AG04449 (cell line): Measurements from ENCODE around the gene SERPINB11.

Experiments used
- CTCF ChIA-PET: fragments of 350-600 bp; formaldehyde crosslinking; extraction: SDS; loops from one replicate; lab custom pipeline; 2021; ENCODE audit warnings: antibody characterized with exemption; lab: Yijun Ruan, JAX
- POLR2A ChIA-PET: fragments of 400-600, 350-600 bp; formaldehyde crosslinking; extraction: SDS; loops from one replicate; lab custom pipeline; 2020; ENCODE audit warnings: antibody characterized with exemption, inconsistent platforms; lab: Yijun Ruan, JAX
- DNase-seq: peaks from one replicate; pipeline ENCODE4 v3.0.0-alpha.2; 2010; ENCODE audit warnings: low read depth, low spot score
- H3K4me3 ChIP-seq: 2 replicates; pipeline ENCODE4 v1.5.1; 2011; ENCODE audit warnings: low read depth, mild to moderate bottlenecking, control low read depth, low read length
- TF ChIP-seq, protein P1 (sequence below): IDR thresholded peaks from one replicate; pipeline ENCODE4 v1.5.1; 2011; ENCODE audit warnings: mild to moderate bottlenecking, moderate library complexity, low read length, control low read depth, inconsistent platforms; ENCODE audit not compliant: insufficient read depth; ENCODE audit errors: missing control alignments

Gene SERPINB11

GRCh38 chr18:63707816-63708215, 5.1 kb downstream of the SERPINB11 start:
- TF ChIP-seq, protein P1, sequence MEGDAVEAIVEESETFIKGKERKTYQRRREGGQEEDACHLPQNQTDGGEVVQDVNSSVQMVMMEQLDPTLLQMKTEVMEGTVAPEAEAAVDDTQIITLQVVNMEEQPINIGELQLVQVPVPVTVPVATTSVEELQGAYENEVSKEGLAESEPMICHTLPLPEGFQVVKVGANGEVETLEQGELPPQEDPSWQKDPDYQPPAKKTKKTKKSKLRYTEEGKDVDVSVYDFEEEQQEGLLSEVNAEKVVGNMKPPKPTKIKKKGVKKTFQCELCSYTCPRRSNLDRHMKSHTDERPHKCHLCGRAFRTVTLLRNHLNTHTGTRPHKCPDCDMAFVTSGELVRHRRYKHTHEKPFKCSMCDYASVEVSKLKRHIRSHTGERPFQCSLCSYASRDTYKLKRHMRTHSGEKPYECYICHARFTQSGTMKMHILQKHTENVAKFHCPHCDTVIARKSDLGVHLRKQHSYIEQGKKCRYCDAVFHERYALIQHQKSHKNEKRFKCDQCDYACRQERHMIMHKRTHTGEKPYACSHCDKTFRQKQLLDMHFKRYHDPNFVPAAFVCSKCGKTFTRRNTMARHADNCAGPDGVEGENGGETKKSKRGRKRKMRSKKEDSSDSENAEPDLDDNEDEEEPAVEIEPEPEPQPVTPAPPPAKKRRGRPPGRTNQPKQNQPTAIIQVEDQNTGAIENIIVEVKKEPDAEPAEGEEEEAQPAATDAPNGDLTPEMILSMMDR = no peak
- H3K4me3 ChIP-seq = no peak overlapping the region
- ChIA-PET CTCF (no interaction called here), POLR2A (no interaction called here)
- DNase-seq = no peak

GRCh38 chr18:63708650-63709049, 5.9 kb downstream of the SERPINB11 start:
- DNase-seq = peak; percentile 77
- TF ChIP-seq, protein P1 = no peak
- ChIA-PET CTCF (no interaction called here), POLR2A (no interaction called here)
- H3K4me3 ChIP-seq = no peak overlapping the region

DNA sequence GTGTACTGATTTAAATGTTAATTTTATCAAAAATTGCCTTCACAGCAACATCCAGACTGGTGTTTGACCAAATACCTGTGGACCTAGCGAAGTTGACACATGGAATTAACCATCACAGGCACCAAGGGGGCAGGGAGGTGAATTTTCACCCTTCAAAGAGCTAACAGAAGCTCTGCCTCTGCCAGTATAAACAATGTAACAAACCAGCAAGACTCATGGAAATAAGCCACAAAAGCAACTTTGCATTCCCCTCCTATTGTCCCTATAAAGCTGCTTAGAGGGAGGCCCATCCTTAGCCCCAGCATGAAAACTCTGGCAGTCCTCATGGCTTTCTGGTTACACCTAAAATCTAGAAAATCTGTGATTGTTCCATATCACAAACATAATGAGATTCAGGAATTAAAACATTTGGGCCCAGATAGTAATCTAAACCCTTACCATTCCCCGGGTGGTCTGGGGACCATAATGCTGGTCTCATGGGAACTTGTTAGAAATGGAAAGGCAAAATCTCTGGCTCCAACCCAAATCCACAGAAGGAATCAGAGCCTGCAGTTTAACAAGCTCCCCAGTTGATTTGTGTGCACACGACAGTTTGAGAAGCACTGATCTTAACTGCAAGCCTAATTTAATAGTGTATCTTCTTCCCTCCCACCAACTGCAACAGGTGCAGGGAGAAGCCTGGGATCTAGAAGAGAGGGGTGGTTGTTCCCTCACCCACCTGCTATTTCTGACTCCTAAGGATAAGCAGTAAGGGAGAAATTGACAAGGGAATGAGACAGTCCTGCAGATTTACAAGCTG, 23.1 kb downstream of the SERPINB11 start:
- DNase-seq = no peak
- TF ChIP-seq, protein P1 = no peak
- H3K4me3 ChIP-seq = no peak overlapping the region
- POLR2A ChIA-PET = no interaction called here
- CTCF ChIA-PET = interaction anchor here (0.9 to 2.9 kb wide), 3 partner anchors 15 to 94 kb away, joined by 3 to 11 read pairs (median 4); no protein-coding TSS in a partner anchor

- TF ChIP-seq, protein P1 = no peak
- ChIA-PET POLR2A (no interaction called here), CTCF (interaction anchor here (0.6 to 2.6 kb wide), 7 partner anchors 8 to 217 kb away, joined by 3 to 17 read pairs (median 4); partner anchors contain the start of gene SERPINB11)
- no peak for DNase-seq
- no peak overlapping the region for H3K4me3 ChIP-seq
These were observed 28.0 kb downstream of the SERPINB11 start for GRCh38 chr18:63730773-63731172.

- ChIA-PET CTCF (interaction anchor here (0.6 to 2.7 kb wide), 8 partner anchors 9 to 217 kb away, joined by 3 to 17 read pairs (median 4); partner anchors contain the start of gene SERPINB11), POLR2A (no interaction called here)
- H3K4me3 ChIP-seq = no peak overlapping the region
- DNase-seq = no peak
- TF ChIP-seq, protein P1 = no peak
These were observed 28.5 kb downstream of the SERPINB11 start for GRCh38 chr18:63731215-63731614.

- H3K4me3 ChIP-seq = no peak overlapping the region
- no peak for DNase-seq
- TF ChIP-seq, protein P1 = no peak
- ChIA-PET CTCF (interaction anchor here (1.8 to 9.9 kb wide), 2 partner anchors 159 to 224 kb away, joined by 5 to 499 read pairs; no protein-coding TSS in a partner anchor), POLR2A (no interaction called here)
These were observed 34.1 kb downstream of the SERPINB11 start for GRCh38 chr18:63736876-63737275.
